NCI-H446 treated with DMSO at 0.1 percent for 48 hours (cell line): ENCODE results near the gene GSK3A.

Experiments used
- DNase-seq: peaks from one replicate; lab custom pipeline; 2025; lab: John Stamatoyannopoulos, UW

The GSK3A gene

GRCh38 chr19:42225718-42226292 lies 16.6 kb downstream of the GSK3A start:
- no peak for DNase-seq

- DNase-seq, result no peak
These were observed 17.3 kb downstream of the GSK3A start for GRCh38 chr19:42224940-42225717.

- DNase-seq, result no peak
These were observed 21.7 kb downstream of the GSK3A start for GRCh38 chr19:42220751-42221097.

- DNase-seq, result peak; percentile 95
These were observed 22.3 kb downstream of the GSK3A start, which contains the start of gene ZNF526 for GRCh38 chr19:42219812-42220750. Gene ZNF526 (plus strand): TSS chr19:42220312. CDS start chr19:42224404, 4,092 bp downstream.

GRCh38 chr19:42217520-42218437 lies 24.6 kb downstream of the GSK3A start, which contains the start of gene DEDD2:
Gene DEDD2 (minus strand): TSS chr19:42217677. CDS start chr19:42217007, 670 bp downstream.
- peak; percentile 89 for DNase-seq

- DNase-seq, result no peak
These were observed 25.5 kb downstream of the GSK3A start for GRCh38 chr19:42216653-42217519.

- DNase-seq, result no peak
These were observed 27.5 kb downstream of the GSK3A start for GRCh38 chr19:42214810-42215485.

GRCh38 chr19:42212886-42213285 lies 29.5 kb downstream of the GSK3A start:
- no peak for DNase-seq

GRCh38 chr19:42208612-42209011 lies 33.8 kb downstream of the GSK3A start:
- no peak for DNase-seq

- no peak for DNase-seq
These were observed 34.6 kb downstream of the GSK3A start for GRCh38 chr19:42207767-42208271.

GRCh38 chr19:42206871-42207755 lies 35.3 kb downstream of the GSK3A start:
- DNase-seq, result no peak

GRCh38 chr19:42204664-42205063 lies 37.7 kb downstream of the GSK3A start:
- no peak for DNase-seq

- DNase-seq, result no peak
These were observed 38.7 kb downstream of the GSK3A start for GRCh38 chr19:42203700-42204099.

GRCh38 chr19:42202290-42202880 lies 40.0 kb downstream of the GSK3A start:
- no peak for DNase-seq

GRCh38 chr19:42201489-42202289 lies 40.7 kb downstream of the GSK3A start:
- DNase-seq, result no peak

- no peak for DNase-seq
These were observed 42.2 kb downstream of the GSK3A start for GRCh38 chr19:42200116-42200715.
